AG09309 (cell line): ENCODE results near the gene TRAF4.
"Not testable (repeated sequence)": the region's sequence is repeated elsewhere in the genome, so short reads cannot be mapped to it uniquely, and the experiment has no call there.

Source experiments
- DNase-seq: peaks from one replicate; pipeline ENCODE4 v3.0.0-alpha.2; 2010; ENCODE audit warnings: low read depth
- H3K4me3 ChIP-seq: 2 replicates; pipeline ENCODE4 v1.5.1; 2011; ENCODE audit warnings: mild to moderate bottlenecking, low read depth, low read length, moderate library complexity; ENCODE audit not compliant: control insufficient read depth
- TF ChIP-seq, protein P1 (sequence below): IDR thresholded peaks from 2 replicates; pipeline ENCODE4 v1.5.1; 2011; ENCODE audit warnings: mild to moderate bottlenecking, low read depth, low read length, inconsistent platforms; ENCODE audit not compliant: insufficient read depth, control insufficient read depth; ENCODE audit errors: missing control alignments

TRAF4 gene

DNA sequence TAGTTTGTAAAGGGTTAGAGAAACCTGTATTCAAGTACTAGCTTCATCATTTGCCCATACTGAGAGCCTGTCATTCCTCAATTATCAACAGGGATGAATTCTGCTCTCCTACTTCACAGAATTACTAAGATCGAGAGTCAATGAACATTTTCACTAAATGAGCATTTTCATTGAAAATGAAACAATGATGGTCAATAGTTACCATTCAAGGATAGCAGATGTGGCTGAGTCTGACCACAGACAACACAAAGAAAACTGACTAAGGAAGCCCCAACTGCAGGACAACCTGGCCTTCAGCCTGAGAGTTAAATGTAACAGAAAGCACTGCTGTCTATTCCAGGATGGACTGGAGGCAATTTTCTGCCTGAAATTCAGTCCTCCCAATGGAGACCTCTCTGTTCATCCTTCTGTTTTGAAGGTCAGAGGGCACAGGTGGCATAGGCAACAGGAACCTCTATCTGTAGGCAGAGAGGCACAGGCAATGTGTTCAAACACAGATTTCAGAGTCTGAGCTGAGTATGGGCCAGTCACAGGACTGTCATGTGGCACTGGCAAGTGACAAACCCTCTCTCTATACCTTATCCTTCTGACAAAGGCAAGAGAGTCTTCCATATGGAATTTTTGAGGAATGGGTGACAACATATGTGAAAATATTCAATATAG is 19.5 kb downstream of the TRAF4 start:
- H3K4me3 ChIP-seq: no peak overlapping the region
- TF ChIP-seq, protein P1, sequence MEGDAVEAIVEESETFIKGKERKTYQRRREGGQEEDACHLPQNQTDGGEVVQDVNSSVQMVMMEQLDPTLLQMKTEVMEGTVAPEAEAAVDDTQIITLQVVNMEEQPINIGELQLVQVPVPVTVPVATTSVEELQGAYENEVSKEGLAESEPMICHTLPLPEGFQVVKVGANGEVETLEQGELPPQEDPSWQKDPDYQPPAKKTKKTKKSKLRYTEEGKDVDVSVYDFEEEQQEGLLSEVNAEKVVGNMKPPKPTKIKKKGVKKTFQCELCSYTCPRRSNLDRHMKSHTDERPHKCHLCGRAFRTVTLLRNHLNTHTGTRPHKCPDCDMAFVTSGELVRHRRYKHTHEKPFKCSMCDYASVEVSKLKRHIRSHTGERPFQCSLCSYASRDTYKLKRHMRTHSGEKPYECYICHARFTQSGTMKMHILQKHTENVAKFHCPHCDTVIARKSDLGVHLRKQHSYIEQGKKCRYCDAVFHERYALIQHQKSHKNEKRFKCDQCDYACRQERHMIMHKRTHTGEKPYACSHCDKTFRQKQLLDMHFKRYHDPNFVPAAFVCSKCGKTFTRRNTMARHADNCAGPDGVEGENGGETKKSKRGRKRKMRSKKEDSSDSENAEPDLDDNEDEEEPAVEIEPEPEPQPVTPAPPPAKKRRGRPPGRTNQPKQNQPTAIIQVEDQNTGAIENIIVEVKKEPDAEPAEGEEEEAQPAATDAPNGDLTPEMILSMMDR: no peak
- DNase-seq: no peak

DNA sequence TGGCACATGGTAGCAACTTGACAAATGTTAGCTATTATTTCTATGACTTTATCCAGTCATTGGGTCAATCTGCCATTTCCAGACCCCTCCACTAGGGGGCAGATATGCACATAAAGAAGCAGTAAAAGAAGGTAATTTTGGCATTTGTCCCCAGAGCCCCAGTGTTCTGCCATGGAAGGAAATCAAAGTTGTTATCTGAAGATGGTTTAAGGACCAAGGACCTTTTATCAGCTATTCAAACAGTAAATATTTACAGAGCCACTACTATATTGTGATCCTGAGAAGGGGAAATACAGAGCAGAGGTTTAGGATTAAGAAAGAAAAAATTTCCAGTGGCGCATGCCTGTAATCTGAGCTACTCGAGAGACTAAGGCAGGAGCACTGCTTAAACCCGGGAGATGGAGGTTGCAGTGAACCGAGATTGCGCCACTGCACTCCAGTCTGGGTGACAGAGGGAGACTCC is 20.0 kb downstream of the TRAF4 start:
- peak; percentile 40 for DNase-seq
- TF ChIP-seq, protein P1: peak; percentile 78
- no peak overlapping the region for H3K4me3 ChIP-seq

DNA sequence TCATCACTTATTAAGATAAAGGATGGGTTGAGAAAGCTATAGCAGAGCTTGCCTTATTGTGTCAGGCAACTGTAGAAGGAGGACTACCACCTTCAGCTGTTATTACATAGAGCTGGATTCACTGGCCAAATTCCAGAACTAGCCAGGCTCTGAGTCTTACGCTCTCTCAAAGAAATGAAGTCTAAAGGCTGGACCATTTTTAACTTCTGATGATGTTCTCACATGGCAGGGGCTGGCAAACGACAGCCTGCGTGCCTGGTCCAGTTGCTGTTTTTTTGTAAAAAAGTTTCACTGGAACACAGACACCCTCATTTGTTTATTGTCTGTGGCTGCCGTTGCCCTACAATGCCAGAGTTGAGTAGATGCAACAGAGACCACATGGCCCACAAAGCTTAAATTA is 21.2 kb downstream of the TRAF4 start:
- H3K4me3 ChIP-seq: no peak overlapping the region
- no peak for DNase-seq
- TF ChIP-seq, protein P1: no peak

DNA sequence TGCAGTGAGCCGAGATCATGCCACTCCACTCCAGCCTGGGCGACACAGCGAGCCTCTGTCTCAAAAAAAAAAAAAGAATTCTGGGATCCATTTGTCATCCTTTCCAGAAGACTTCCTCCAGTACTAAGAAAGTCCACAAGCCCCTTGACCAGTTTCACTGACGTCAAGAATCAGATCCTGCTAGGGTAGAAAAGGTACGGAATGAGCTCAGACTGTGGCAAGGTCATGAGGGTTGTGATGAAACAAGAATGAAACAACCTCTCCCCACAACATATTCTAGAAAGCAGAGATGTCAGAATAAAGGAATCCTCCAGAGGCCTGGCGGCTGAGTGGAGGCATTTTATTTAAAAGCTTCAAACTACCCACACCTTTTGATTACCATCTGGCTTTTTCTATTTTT is 29.9 kb downstream of the TRAF4 start:
- TF ChIP-seq, protein P1: no peak
- no peak for DNase-seq
- no peak overlapping the region for H3K4me3 ChIP-seq

DNA sequence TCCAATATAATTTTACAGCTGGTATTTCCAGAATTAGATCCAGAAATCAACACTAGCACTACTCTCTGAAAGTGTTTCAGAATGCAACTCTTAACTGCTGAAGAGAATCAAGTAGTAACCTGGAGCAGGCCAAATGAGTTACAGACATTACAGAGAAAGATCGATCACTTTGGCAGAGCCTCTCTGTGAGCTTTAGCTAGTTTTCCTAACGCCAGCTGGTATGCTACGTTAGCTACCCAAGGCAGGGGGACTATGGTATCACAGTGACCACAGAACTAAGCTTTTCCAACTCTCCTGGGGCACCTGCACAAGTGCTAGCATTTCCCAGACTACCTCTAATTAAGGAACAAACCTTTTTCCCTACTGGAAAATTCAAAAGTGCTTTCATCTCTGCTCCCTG is 30.4 kb downstream of the TRAF4 start:
- no peak for DNase-seq
- no peak overlapping the region for H3K4me3 ChIP-seq
- TF ChIP-seq, protein P1: no peak

DNA sequence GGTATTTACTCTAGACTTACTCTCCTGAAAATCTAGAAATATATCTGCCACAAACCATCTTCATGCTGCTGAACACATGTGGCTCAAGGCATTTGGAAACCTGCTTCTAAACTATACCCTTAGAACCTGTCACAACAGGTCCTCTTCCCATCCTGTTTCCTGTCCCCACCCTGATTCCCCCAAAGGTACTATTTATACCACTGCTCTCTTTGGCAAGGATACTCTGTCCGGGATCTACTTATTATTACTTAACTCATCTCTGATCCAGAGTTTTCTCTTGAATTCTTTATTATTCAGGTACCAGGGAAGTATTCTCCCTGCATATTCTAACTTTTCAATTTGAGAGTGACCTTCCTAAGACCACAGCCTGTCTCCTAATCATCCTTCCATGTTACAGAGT is 33.4 kb downstream of the TRAF4 start:
- no peak overlapping the region for H3K4me3 ChIP-seq
- DNase-seq: no peak
- TF ChIP-seq, protein P1: no peak

DNA sequence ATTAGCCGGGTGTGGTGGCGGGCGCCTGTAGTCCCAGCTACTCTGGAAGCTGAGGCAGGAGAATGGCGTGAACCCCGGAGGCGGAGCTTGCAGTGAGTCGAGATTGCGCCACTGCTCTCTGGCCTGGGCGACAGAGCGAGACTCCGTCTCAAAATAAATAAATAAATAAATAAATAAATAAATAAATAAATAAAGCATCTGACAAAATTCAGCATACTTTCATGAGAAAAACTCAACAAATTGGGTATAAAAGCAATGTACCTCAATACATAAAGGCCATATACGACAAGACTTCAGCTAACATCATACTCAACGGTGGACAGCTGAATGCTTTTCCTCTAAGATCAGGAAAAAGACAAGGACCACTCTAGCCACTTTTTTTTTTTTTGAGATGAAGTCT is 35.8 kb downstream of the TRAF4 start:
- not testable (repeated sequence) for H3K4me3 ChIP-seq, DNase-seq
